SK-N-SH (cell line): Measurements from ENCODE around the gene NTMT1. TPM values are rescaled to one million over a fixed set of nuclear protein-coding genes. Genes with fewer than 3 reads are reported as not detected.

Source experiments
- CTCF ChIA-PET: fragments of 300-600, 350-600 bp; formaldehyde crosslinking; extraction: SDS; loops from one replicate; lab custom pipeline; 2021; lab: Yijun Ruan, JAX
- POLR2A ChIA-PET: fragments of 350-600 bp; sonication (Branson Sonifier 250); formaldehyde crosslinking; extraction: SDS; loops from one replicate; lab custom pipeline; 2020; ENCODE audit warnings: antibody characterized with exemption, inconsistent platforms; lab: Yijun Ruan, JAX
- DNase-seq: peaks from one replicate; pipeline ENCODE4 v3.0.0; 2012
- H2AFZ ChIP-seq: fragments of 200-600 bp; sonication (generic); 2 replicates; pipeline ENCODE4 v1.8.1; 2016; ENCODE audit warnings: antibody characterized with exemption, mild to moderate bottlenecking, low read depth
- H3F3A ChIP-seq: fragments of 200-600 bp; sonication (generic); replicated peaks from 2 replicates; pipeline ENCODE3; 2016; ENCODE audit warnings: antibody characterized with exemption, mild to moderate bottlenecking; ENCODE audit not compliant: insufficient read depth
- H3K27ac ChIP-seq, 2 experiments: fragments of 200-500 bp in 1 of 2; fragments of 200-600 bp in 1 of 2; sonication (Bioruptor generic) in 1 of 2; sonication (generic), shearing (Covaris generic) in 1 of 2; 2 replicates each; pipeline versions ENCODE4 v1.5.1 to v1.6.1; 2014 to 2016; ENCODE audit warnings: low read depth in 2 of 2, inconsistent platforms in 1 of 2, low read length in 1 of 2, mild to moderate bottlenecking in 1 of 2, mixed read lengths in 1 of 2
- H3K27me3 ChIP-seq: fragments of 200-600 bp; sonication (generic), shearing (Covaris generic); 2 replicates; pipeline ENCODE4 v1.6.1; 2016; ENCODE audit warnings: mixed run types; ENCODE audit not compliant: insufficient read depth
- H3K36me3 ChIP-seq, 2 experiments: fragments of 200-500 bp in 1 of 2; fragments of 200-600 bp in 1 of 2; sonication (Bioruptor generic) in 1 of 2; sonication (generic) in 1 of 2; replicated peaks in 1 of 2; 2 replicates each; pipeline versions ENCODE3 to v1.5.1; 2014 to 2016; ENCODE audit warnings: low read length in 1 of 2, mild to moderate bottlenecking in 1 of 2; ENCODE audit not compliant: insufficient read depth in 2 of 2, control insufficient read depth in 1 of 2
- H3K4me1 ChIP-seq, 2 experiments: fragments of 200-500 bp in 1 of 2; fragments of 200-600 bp in 1 of 2; sonication (Bioruptor generic) in 1 of 2; sonication (generic), shearing (Covaris generic) in 1 of 2; 2 replicates each; pipeline versions ENCODE4 v1.5.1 to v1.6.1; 2014 to 2016; ENCODE audit warnings: low read depth in 1 of 2, low read length in 1 of 2, mixed run types in 1 of 2; ENCODE audit not compliant: insufficient read depth in 2 of 2, control insufficient read depth in 1 of 2
- H3K4me2 ChIP-seq: fragments of 200-600 bp; sonication (generic), shearing (Covaris generic); 2 replicates; pipeline ENCODE4 v1.6.1; 2017; ENCODE audit warnings: mixed run types
- H3K4me3 ChIP-seq, 2 experiments: fragments of 200-500 bp in 1 of 2; fragments of 200-600 bp in 1 of 2; sonication (Bioruptor generic) in 1 of 2; sonication (generic), shearing (Covaris generic) in 1 of 2; 2 replicates each; pipeline versions ENCODE4 v1.5.1 to v1.8.1; 2014 to 2016; ENCODE audit warnings: low read depth in 2 of 2, inconsistent platforms in 1 of 2, low read length in 1 of 2, mild to moderate bottlenecking in 1 of 2, mixed read lengths in 1 of 2, moderate library complexity in 1 of 2
- H3K79me2 ChIP-seq: fragments of 200-600 bp; sonication (generic); 2 replicates; pipeline ENCODE4 v1.8.1; 2017; ENCODE audit warnings: mild to moderate bottlenecking; ENCODE audit not compliant: insufficient read depth
- H3K9ac ChIP-seq: fragments of 200-600 bp; sonication (generic); 2 replicates; pipeline ENCODE4 v1.6.1; 2017; ENCODE audit warnings: mixed run types
- H3K9me2 ChIP-seq: fragments of 200-600 bp; sonication (generic); 2 replicates; pipeline ENCODE4 v1.6.1; 2017; ENCODE audit warnings: mixed run types
- H3K9me3 ChIP-seq: fragments of 200-600 bp; sonication (generic); 2 replicates; pipeline ENCODE4 v1.6.1; 2017; ENCODE audit warnings: mixed run types, mild to moderate bottlenecking, moderate library complexity
- H4K20me1 ChIP-seq: fragments of 200-600 bp; sonication (generic); 2 replicates; pipeline ENCODE4 v1.6.1; 2017; ENCODE audit warnings: mild to moderate bottlenecking, mixed run types; ENCODE audit not compliant: insufficient read depth
- CTCF ChIP-seq: fragments of 200-600 bp; sonication (generic); IDR thresholded peaks from 2 replicates; pipeline ENCODE4 v1.6.1; 2017; ENCODE audit warnings: antibody characterized with exemption, mild to moderate bottlenecking, moderate library complexity
- ELF1 ChIP-seq: IDR thresholded peaks from 2 replicates; pipeline ENCODE4 v1.4.0; 2012
- EZH2phosphoT487 ChIP-seq: fragments of 200-600 bp; sonication (generic); IDR thresholded peaks from 2 replicates; pipeline ENCODE4 v1.6.1; 2017; ENCODE audit warnings: low read depth, mixed run types, mild to moderate bottlenecking, antibody characterized with exemption, moderate library complexity, borderline replicate concordance
- FOXM1 ChIP-seq: IDR thresholded peaks from 2 replicates; pipeline ENCODE4 v1.4.0; 2012; ENCODE audit warnings: low read depth, mild to moderate bottlenecking
- JUND ChIP-seq: IDR thresholded peaks from 2 replicates; pipeline ENCODE4 v1.4.0; 2012
- NFIC ChIP-seq: IDR thresholded peaks from 2 replicates; pipeline ENCODE4 v1.4.0; 2012; ENCODE audit warnings: borderline replicate concordance
- NRF1 ChIP-seq: IDR thresholded peaks from 2 replicates; pipeline ENCODE4 v1.6.1; 2012; ENCODE audit warnings: low read depth, mild to moderate bottlenecking, low read length
- PBX3 ChIP-seq: IDR thresholded peaks from 2 replicates; pipeline ENCODE4; 2012
- REST ChIP-seq: IDR thresholded peaks from 2 replicates; pipeline ENCODE4 v1.6.1; 2012; ENCODE audit warnings: mild to moderate bottlenecking, low read depth, low read length, moderate library complexity
- SIN3A ChIP-seq: IDR thresholded peaks from 2 replicates; pipeline ENCODE4 v1.6.1; 2012; ENCODE audit warnings: low read depth, mild to moderate bottlenecking, low read length, moderate library complexity, borderline replicate concordance
- SMC3 ChIP-seq: IDR thresholded peaks from 2 replicates; pipeline ENCODE4 v1.6.1; 2012; ENCODE audit warnings: low read depth, low read length, improper control_type of control experiment
- TAF1 ChIP-seq: IDR thresholded peaks from 2 replicates; pipeline ENCODE4 v1.6.1; 2012; ENCODE audit warnings: low read depth, mild to moderate bottlenecking, low read length, moderate library complexity, borderline replicate concordance
- TCF12 ChIP-seq: IDR thresholded peaks from 2 replicates; pipeline ENCODE4 v1.4.0; 2012
- TEAD4 ChIP-seq: IDR thresholded peaks from 2 replicates; pipeline ENCODE4 v1.4.0; 2012; ENCODE audit warnings: mild to moderate bottlenecking, borderline replicate concordance; ENCODE audit not compliant: insufficient read depth
- WGBS: methylation state at CpG from one replicate; pipeline ENCODE4 v1.1.6; 2017; ENCODE audit warnings: low lambda C conversion rate; 5-methylcytosine and 5-hydroxymethylcytosine counted together
- polyA plus RNA-seq, 3 experiments: library from polyadenylated mRNA; depleted of rRNA; stranded (reverse); fragments of >200 nt; gene quantifications; 2 replicates each; pipeline ENCODE4 v1.2.3, GENCODE V29; 2012

NTMT1 gene
- polyA plus RNA-seq, 1 of the 3 experiments (the other 2 are of a cell fraction) = 78.3 TPM

- TF ChIP-seq EZH2phosphoT487 = no peak
- no peak for TF ChIP-seq JUND
- Histone ChIP-seq H3K27me3 (no peaks in the 10 kb centered on the region), H3F3A (no peaks in the 10 kb centered on the region), H3K9me2 (no peaks in the 10 kb centered on the region), H3K4me1 (peaks cover 0 to 10% of the 10 kb centered on the region in 2 experiments; a peak in 1 of 4 replicates), H3K36me3 (no peaks in the 10 kb centered on the region), H3K4me3 (no peak overlapping the region), H2AFZ (no peak overlapping the region), H3K9ac (no peak overlapping the region), H4K20me1 (no peaks in the 10 kb centered on the region), H3K9me3 (no peaks in the 10 kb centered on the region), H3K27ac (no peak overlapping the region), H3K4me2 (no peak overlapping the region), H3K79me2 (no peaks in the 10 kb centered on the region)
- POLR2A ChIA-PET = interaction anchor here (1.7 kb wide), 1 partner anchor 12 kb away, joined by 6 read pairs; no protein-coding TSS in a partner anchor
- CTCF ChIA-PET = interaction anchor here (1.6 to 1.7 kb wide), 2 partner anchors 13 to 15 kb away, joined by 3 to 4 read pairs; no protein-coding TSS in a partner anchor
- WGBS = 90% methylated on average over 1 of the region's 1 CpG
- DNase-seq = no peak
These were observed 40.6 kb upstream of the NTMT1 start for GRCh38 chr9:129585352-129585751.

GRCh38 chr9:129586245-129586644, 39.7 kb upstream of the NTMT1 start:
- no peaks in the 10 kb centered on the region for H3F3A ChIP-seq

More at GRCh38 chr9:129586245-129586644, 39.7 kb upstream of the NTMT1 start:
- Histone ChIP-seq H3K4me3 (no peak overlapping the region), H4K20me1 (no peaks in the 10 kb centered on the region), H3K9ac (no peak overlapping the region), H3K36me3 (no peaks in the 10 kb centered on the region), H3K27ac (no peak overlapping the region), H3K4me1 (peaks cover 0 to 10% of the 10 kb centered on the region in 2 experiments; a peak in 1 of 4 replicates), H3K9me3 (no peaks in the 10 kb centered on the region)
- ChIA-PET POLR2A (interaction anchor here (0.7 to 2.0 kb wide), 3 partner anchors 10 to 90 kb away, joined by 3 to 5 read pairs (median 3); no protein-coding TSS in a partner anchor), CTCF (interaction anchor here (0.6 to 1.8 kb wide), 6 partner anchors 10 to 454 kb away, joined by 3 to 7 read pairs (median 3); no protein-coding TSS in a partner anchor)
- WGBS = 100% methylated on average over 1 of the region's 1 CpG
- TF ChIP-seq REST (no peak), SIN3A (no peak), PBX3 (no peak), FOXM1 (no peak), SMC3 (no peak), NFIC (no peak), ELF1 (no peak), NRF1 (no peak), JUND (no peak), CTCF (no peak), TEAD4 (no peak), TCF12 (no peak), TAF1 (no peak)
- TF ChIP-seq, all 33 proteins: peak for 0
- no peak overlapping the region for H2AFZ ChIP-seq
- no peak for DNase-seq
- H3K9me2 ChIP-seq = no peaks in the 10 kb centered on the region
- no peaks in the 10 kb centered on the region for H3K79me2 ChIP-seq
- no peaks in the 10 kb centered on the region for H3K27me3 ChIP-seq
- H3K4me2 ChIP-seq = no peak overlapping the region
